Karpas-422 (cell line): ENCODE data around the gene FGR. TPM values are rescaled to one million over a fixed set of nuclear protein-coding genes. Genes with fewer than 3 reads are reported as not detected.

Source experiments
- DNase-seq: peaks from one replicate; pipeline ENCODE4 v3.0.0-alpha.2; 2015
- H2AFZ ChIP-seq: fragments of 200-600 bp; sonication (generic); 2 replicates; pipeline ENCODE4 v1.6.1; 2014; ENCODE audit warnings: antibody characterized with exemption, low read length, mixed read lengths
- H3K27ac ChIP-seq: fragments of 200-600 bp; sonication (generic); 2 replicates; pipeline ENCODE4 v1.5.1; 2014; ENCODE audit warnings: mild to moderate bottlenecking, low read length, moderate library complexity
- H3K27me3 ChIP-seq: fragments of 200-600 bp; sonication (generic); 2 replicates; pipeline ENCODE4 v1.6.1; 2014; ENCODE audit warnings: low read length, mixed read lengths
- H3K36me3 ChIP-seq: fragments of 200-600 bp; sonication (generic); 2 replicates; pipeline ENCODE4 v1.6.1; 2014; ENCODE audit warnings: low read length, mixed read lengths; ENCODE audit not compliant: insufficient read depth
- H3K4me1 ChIP-seq: fragments of 200-600 bp; sonication (generic); 2 replicates; pipeline ENCODE4 v1.6.1; 2014; ENCODE audit warnings: mild to moderate bottlenecking, low read length, mixed read lengths
- H3K4me2 ChIP-seq: fragments of 200-600 bp; sonication (generic); 2 replicates; pipeline ENCODE4 v1.6.1; 2014; ENCODE audit warnings: low read length, low read depth, mild to moderate bottlenecking; ENCODE audit not compliant: poor library complexity, severe bottlenecking
- H3K4me3 ChIP-seq: fragments of 200-600 bp; sonication (generic); 2 replicates; pipeline ENCODE4 v1.5.1; 2014; ENCODE audit warnings: mild to moderate bottlenecking, antibody characterized with exemption, low read length, mixed read lengths
- H3K79me2 ChIP-seq: fragments of 200-600 bp; sonication (generic); 2 replicates; pipeline ENCODE4 v1.6.1; 2014; ENCODE audit warnings: mild to moderate bottlenecking, low read length, mixed read lengths
- H3K9ac ChIP-seq: fragments of 200-600 bp; sonication (generic); 2 replicates; pipeline ENCODE4 v1.6.0; 2014; ENCODE audit warnings: low read length
- H3K9me2 ChIP-seq: fragments of 200-600 bp; sonication (generic), shearing (Covaris generic); replicated peaks from 2 replicates; pipeline ENCODE4 v1.6.0; 2014; ENCODE audit warnings: mild to moderate bottlenecking, low read length, moderate library complexity; ENCODE audit not compliant: insufficient read depth
- H3K9me3 ChIP-seq: fragments of 300-700, 200-600 bp; sonication (generic); 2 replicates; pipeline ENCODE4 v1.6.1; 2014; ENCODE audit warnings: low read length, mixed read lengths
- H4K20me1 ChIP-seq: fragments of 200-600 bp; sonication (generic); 2 replicates; pipeline ENCODE4 v1.6.1; 2014; ENCODE audit warnings: mild to moderate bottlenecking, antibody characterized with exemption, low read length, low read depth; ENCODE audit not compliant: insufficient read depth
- total RNA-seq: library from RNA; depleted of rRNA; stranded (reverse); fragments of >200 nt; shearing (Covaris generic); gene quantifications from 2 replicates; pipeline ENCODE4 v1.2.3, GENCODE V29; 2014; ENCODE audit warnings: low replicate concordance

The FGR gene
- total RNA-seq, 1 experiment from 2014 or later, result 3.0 TPM

DNA sequence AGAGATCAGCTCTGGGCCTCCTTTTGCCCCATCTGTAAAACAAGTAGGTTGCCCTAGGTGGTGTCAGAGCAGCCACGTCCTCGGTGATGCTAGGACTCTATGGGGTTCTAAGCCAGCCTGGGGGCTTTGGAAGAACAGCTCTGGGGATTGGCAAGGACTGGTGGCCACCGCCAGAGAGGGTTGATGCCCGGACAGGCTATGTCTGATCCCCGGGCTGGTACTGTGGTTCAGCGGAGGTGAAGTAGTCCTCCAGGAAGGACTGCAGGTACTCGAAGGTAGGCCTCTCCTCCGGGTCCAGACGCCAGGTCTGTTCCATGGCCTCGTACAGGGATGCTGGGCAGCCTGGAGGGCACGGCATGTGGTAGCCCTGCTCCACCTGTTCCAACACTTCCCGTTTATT is 22.3 kb downstream of the FGR start:
- Histone ChIP-seq H3K9ac (no peak overlapping the region), H3K79me2 (no peaks in the 10 kb centered on the region), H3K27me3 (no peaks in the 10 kb centered on the region), H3K4me1 (peaks cover 35% of the 10 kb centered on the region), H4K20me1 (no peaks in the 10 kb centered on the region), H3K9me3 (no peaks in the 10 kb centered on the region), H2AFZ (no peak overlapping the region), H3K27ac (no peak overlapping the region), H3K36me3 (no peaks in the 10 kb centered on the region), H3K9me2 (no peaks in the 10 kb centered on the region), H3K4me2 (no peak overlapping the region), H3K4me3 (no peak overlapping the region)
- DNase-seq, result no peak

DNA sequence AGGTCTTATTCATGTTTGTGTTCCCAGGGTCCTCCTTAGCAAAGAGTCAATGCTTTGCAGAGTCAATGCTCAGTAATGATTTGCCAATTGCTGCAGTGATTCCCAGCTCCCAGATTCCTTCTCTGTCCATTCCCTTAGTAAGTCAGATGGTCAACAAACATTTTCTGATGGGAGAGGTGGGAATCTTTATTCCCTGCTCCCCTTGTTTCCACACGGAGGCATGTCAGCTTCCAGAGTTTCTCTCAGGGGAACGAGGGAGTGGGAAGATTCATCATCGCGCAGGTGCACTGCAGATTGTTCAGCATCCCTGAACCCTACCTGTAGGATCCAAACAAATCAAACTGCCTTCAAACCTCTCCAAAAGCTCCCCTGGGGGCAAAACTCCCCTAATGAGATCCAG is 23.5 kb downstream of the FGR start:
- Histone ChIP-seq H3K36me3 (no peaks in the 10 kb centered on the region), H3K79me2 (no peaks in the 10 kb centered on the region)
- DNase-seq, result no peak

DNA sequence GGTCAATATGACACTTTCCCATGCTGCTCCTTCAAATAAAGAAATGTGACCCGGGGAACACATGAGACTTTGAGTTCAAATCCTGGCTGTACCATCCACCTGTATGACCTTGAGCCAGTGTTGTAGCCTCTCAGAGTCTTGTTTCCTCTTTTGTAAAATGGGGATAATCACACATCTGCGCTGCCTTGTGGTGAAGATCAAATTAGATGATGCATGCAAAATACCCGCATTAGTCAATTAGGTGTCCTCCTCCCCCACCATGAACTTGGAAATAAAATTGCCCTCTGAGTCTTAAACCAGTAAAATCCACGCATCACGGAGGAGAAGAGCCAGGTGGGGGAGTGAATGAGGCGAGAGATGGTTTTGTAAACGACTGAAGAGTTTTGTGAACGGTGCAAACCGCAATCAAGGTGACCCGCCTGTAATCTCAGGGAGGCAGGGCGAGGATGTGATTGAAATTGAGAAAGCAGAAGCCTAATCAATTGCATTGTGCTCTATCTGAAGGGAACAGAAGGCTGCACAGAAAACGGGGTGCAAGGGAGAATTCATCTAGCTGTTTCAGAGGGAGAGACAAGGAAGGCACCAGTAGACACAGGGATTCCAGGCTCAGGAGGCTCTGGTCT is 25.3 kb downstream of the FGR start:
- Histone ChIP-seq H3K27ac (peak overlapping the region; percentile 89), H3K4me2 (peak overlapping the region; percentile 71), H3K27me3 (no peaks in the 10 kb centered on the region), H3K79me2 (no peaks in the 10 kb centered on the region), H4K20me1 (no peaks in the 10 kb centered on the region), H3K9me3 (no peaks in the 10 kb centered on the region), H2AFZ (peak overlapping the region; percentile 29), H3K9ac (peak overlapping the region; percentile 62), H3K4me1 (peaks cover 38% of the 10 kb centered on the region), H3K9me2 (no peaks in the 10 kb centered on the region), H3K4me3 (peak overlapping the region; percentile 56), H3K36me3 (no peaks in the 10 kb centered on the region)
- DNase-seq, result peak; percentile 92

More for the DNA sequence above, 23.5 kb downstream of the FGR start:
- no peak overlapping the region for H3K4me2 ChIP-seq
- H3K4me3 ChIP-seq, result no peak overlapping the region
- no peaks in the 10 kb centered on the region for H3K9me3 ChIP-seq
- no peak overlapping the region for H3K27ac ChIP-seq
- H3K9me2 ChIP-seq, result no peaks in the 10 kb centered on the region
- H3K9ac ChIP-seq, result no peak overlapping the region
- no peaks in the 10 kb centered on the region for H3K27me3 ChIP-seq
- H3K4me1 ChIP-seq, result peaks cover 35% of the 10 kb centered on the region
- H4K20me1 ChIP-seq, result no peaks in the 10 kb centered on the region
- H2AFZ ChIP-seq, result no peak overlapping the region

DNA sequence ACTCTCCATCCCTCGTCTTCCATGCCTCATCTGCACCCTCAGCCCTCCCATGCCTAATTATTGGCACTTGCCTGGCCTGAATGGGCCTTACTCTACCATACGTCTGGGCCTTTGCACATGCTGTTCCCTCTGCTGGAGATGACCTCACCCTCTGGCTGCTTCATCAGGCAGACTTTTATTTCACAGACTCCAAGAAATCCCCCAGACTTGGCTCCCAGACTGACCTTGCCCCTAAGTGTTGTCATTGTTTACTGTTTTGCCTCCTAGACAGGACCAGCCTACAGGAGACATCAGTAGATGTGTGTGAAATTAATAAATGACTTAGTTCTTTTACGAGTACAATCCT is 25.8 kb downstream of the FGR start:
- Histone ChIP-seq H3K9me3 (no peaks in the 10 kb centered on the region), H3K36me3 (no peaks in the 10 kb centered on the region), H2AFZ (peak overlapping the region; percentile 29), H3K27ac (peak overlapping the region; percentile 89), H3K4me3 (peak overlapping the region; percentile 56; the same call in 1 of the 2 replicates), H3K4me2 (peak overlapping the region; percentile 71), H3K9ac (peak overlapping the region; percentile 62), H3K27me3 (no peaks in the 10 kb centered on the region), H3K9me2 (no peaks in the 10 kb centered on the region), H4K20me1 (no peaks in the 10 kb centered on the region), H3K4me1 (peaks cover 38% of the 10 kb centered on the region), H3K79me2 (no peaks in the 10 kb centered on the region)
- DNase-seq, result peak; percentile 63

DNA sequence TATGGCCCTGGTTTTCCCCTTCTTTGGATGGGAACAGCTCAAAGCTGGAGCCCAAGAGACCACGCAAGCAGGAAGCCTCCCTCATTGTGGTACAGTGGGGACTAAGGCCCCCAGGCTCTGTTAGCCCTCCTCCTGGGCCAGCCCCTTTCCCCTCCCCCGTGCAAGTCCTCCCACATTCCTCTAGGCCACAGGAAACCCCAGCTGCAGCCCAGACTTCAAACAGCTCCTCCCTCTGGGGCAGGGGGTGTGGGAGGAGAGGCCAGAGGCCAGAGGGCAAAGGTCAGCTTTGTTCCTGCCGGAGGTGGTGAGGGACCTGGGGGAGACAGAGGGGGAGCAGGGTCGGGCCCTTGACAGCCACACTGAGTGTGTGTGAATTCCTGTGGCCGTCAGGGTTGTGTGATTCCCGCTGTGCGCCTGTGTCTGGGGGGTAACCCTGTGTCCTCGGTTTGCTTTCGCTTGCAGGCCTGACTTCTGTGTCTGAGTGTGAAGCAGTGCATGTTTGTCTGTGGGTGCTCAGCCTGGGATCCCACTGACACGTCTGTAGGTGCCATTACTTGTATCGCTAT is 27.7 kb downstream of the FGR start:
- H2AFZ ChIP-seq, result no peak overlapping the region
- no peak overlapping the region for H3K9ac ChIP-seq
- no peak for DNase-seq
- H4K20me1 ChIP-seq, result peaks cover 5% of the 10 kb centered on the region; the same call in 1 of the 2 replicates
- no peaks in the 10 kb centered on the region for H3K9me3 ChIP-seq
- peaks cover 43% of the 10 kb centered on the region for H3K4me1 ChIP-seq
- no peaks in the 10 kb centered on the region for H3K79me2 ChIP-seq
- no peaks in the 10 kb centered on the region for H3K36me3 ChIP-seq
- no peak overlapping the region for H3K4me3 ChIP-seq
- H3K27me3 ChIP-seq, result no peaks in the 10 kb centered on the region
- no peak overlapping the region for H3K4me2 ChIP-seq
- H3K9me2 ChIP-seq, result no peaks in the 10 kb centered on the region
- no peak overlapping the region for H3K27ac ChIP-seq

DNA sequence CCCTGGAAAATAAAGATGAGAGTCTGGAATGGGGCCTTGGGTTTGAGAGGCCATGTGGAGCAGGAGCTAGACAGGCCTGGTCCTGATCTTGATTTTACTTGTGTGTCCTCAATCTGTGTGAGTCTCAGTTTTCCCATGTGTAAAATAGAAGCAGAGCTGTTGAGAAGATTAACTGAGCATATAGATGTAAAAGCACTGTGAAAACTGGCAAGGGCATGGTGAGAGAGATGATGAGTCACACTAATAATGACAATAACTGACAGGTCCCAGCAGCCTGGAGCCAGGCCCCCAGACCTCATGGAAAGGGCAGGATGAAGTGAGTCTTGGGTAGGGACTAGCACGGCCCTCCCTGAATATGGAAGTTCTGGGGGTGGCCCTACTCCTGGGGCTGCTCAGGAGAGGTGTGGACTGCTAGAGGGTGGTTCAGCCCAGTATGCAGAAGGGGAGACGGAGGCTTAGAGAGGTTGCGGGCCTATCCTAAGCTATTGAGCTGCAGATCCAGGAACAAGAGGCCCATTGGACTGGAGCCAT is 28.2 kb downstream of the FGR start:
- Histone ChIP-seq H3K27me3 (no peaks in the 10 kb centered on the region), H3K9me3 (no peaks in the 10 kb centered on the region), H4K20me1 (peaks cover 10% of the 10 kb centered on the region; the same call in 1 of the 2 replicates), H3K36me3 (no peaks in the 10 kb centered on the region), H3K27ac (no peak overlapping the region), H2AFZ (no peak overlapping the region), H3K9ac (no peak overlapping the region), H3K4me1 (peaks cover 49% of the 10 kb centered on the region), H3K4me3 (no peak overlapping the region), H3K9me2 (no peaks in the 10 kb centered on the region), H3K79me2 (no peaks in the 10 kb centered on the region), H3K4me2 (no peak overlapping the region)
- DNase-seq, result no peak

DNA sequence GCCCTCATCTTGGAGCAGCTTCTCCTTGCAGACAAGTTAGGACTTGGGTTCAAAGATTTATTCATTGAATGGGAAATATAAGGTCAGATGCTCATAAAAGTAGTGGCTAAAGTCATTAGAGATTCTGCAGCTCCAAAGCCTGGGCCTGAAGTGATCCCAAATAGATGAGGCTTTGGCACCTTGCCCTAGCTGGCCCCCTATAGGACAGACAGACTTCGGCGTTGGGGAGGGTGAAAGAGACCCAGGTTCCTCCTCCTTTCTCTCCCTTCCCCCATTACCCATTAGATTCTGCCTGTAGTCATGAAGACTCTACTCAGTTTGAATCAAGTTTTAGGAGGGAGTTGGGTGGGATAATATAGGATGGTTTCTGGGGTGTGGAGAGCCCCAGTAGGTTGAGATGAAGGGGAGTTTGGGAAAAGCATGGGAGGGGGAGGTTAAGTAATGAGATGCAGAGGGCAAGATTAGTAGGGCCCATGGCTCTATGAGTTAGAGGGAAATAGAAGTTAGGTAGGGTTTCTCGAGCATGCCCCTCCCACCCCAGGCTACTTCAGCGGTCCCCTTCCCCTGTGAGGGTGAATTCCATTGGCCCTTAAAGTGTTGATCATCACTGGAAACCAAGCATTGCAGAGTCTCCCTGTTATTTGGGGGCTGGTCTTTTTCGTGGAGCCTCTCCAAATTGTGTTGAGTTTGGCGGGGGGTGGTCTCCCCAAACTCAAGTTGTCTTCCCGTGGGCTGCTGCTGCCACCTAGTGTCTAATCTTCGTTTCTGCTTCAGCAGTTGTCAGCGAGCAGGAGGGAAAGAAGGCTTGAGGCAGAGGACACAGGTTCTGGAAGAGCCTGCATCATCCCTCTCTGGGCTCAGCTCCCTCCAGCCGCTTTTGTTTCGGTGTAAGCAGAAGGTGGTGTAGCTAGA is 28.9 kb downstream of the FGR start:
- Histone ChIP-seq H4K20me1 (peaks cover 16% of the 10 kb centered on the region), H3K27ac (no peak overlapping the region), H3K27me3 (no peaks in the 10 kb centered on the region), H3K36me3 (no peaks in the 10 kb centered on the region), H3K9me2 (no peaks in the 10 kb centered on the region), H3K4me1 (peaks cover 50% of the 10 kb centered on the region), H3K4me3 (no peak overlapping the region), H3K9ac (no peak overlapping the region), H3K9me3 (no peaks in the 10 kb centered on the region), H2AFZ (no peak overlapping the region), H3K79me2 (no peaks in the 10 kb centered on the region), H3K4me2 (no peak overlapping the region)
- peak; percentile 86 for DNase-seq

DNA sequence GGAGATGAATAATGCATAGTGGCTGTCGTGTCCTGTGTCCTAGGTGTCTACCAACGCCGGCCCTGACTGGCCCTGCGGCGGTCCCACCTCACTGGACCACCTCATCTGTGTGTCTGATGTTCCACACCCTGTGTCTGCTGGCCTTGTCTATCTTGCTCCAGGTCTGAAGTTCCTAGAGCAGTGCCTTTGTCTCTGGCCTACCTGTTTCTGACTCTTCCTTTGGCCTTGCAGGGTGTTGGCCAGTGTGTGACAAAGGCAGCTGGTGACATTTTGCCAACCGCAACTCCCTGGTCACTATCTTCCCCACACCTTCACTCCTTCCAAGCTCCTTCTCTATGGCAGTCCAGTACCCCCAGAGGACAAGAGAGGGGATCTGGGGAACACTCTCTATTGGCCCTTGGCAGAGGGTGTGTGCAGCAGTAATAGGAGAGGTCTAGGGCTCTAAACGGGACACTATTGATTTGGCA is 29.7 kb downstream of the FGR start:
- no peaks in the 10 kb centered on the region for H3K27me3 ChIP-seq
- no peak for DNase-seq
- H3K4me3 ChIP-seq, result no peak overlapping the region
- H3K36me3 ChIP-seq, result no peaks in the 10 kb centered on the region
- no peaks in the 10 kb centered on the region for H3K9me3 ChIP-seq
- H4K20me1 ChIP-seq, result peaks cover 22% of the 10 kb centered on the region
- H3K4me2 ChIP-seq, result no peak overlapping the region
- no peaks in the 10 kb centered on the region for H3K79me2 ChIP-seq
- peaks cover 50% of the 10 kb centered on the region for H3K4me1 ChIP-seq
- no peak overlapping the region for H2AFZ ChIP-seq
- no peak overlapping the region for H3K9ac ChIP-seq
- H3K27ac ChIP-seq, result no peak overlapping the region
- H3K9me2 ChIP-seq, result no peaks in the 10 kb centered on the region
